ENCODE measurements around the gene C19orf53.

C19orf53 gene

GRCh38 chr19:13774217-13775191, at the start of gene C19orf53:
C19orf53 (plus strand) TSS chr19:13774456; CDS start chr19:13774478, 22 bp downstream.
- peak; percentile 82 for TF ChIP-seq SUZ12 (IDR thresholded peaks at IDR 0.05)
- TF ChIP-seq CTBP1 (IDR thresholded peaks at IDR 0.05; ENCODE audit: borderline replicate concordance), result no peak
- TF ChIP-seq BHLHE40 (IDR thresholded peaks at IDR 0.05; ENCODE audit: borderline replicate concordance), result no peak
- TF ChIP-seq FOXA1 (IDR thresholded peaks at IDR 0.05), result no peak
- peak; percentile 69; the same call in 1 of the 2 replicates for TF ChIP-seq ARNT (IDR thresholded peaks at IDR 0.05)
- TF ChIP-seq FOXK2 (IDR thresholded peaks at IDR 0.05), result no peak
- no peak for TF ChIP-seq PKNOX1 (IDR thresholded peaks at IDR 0.05)
- TF ChIP-seq ELF4 (IDR thresholded peaks at IDR 0.05), result peak; percentile 94
- TF ChIP-seq NFRKB (IDR thresholded peaks at IDR 0.05), result no peak
- peak; percentile 86 for TF ChIP-seq FOXM1 (IDR thresholded peaks at IDR 0.05; ENCODE audit: borderline replicate concordance)
- peak; percentile 88 for TF ChIP-seq L3MBTL2 (conservative IDR thresholded peaks at IDR 0.05)
- TF ChIP-seq ZNF384 (IDR thresholded peaks at IDR 0.05), result no peak
- TF ChIP-seq LEF1 (IDR thresholded peaks at IDR 0.05; ENCODE audit: borderline replicate concordance), result no peak
- no peak for TF ChIP-seq TARDBP (IDR thresholded peaks at IDR 0.05)
- no peak for TF ChIP-seq HDGF (IDR thresholded peaks at IDR 0.05; ENCODE audit: borderline replicate concordance)
- no peak for TF ChIP-seq SP1 (IDR thresholded peaks at IDR 0.05)
- ChIA-PET POLR2A (interaction anchor here (0.8 to 3.9 kb wide), 16 partner anchors 8 to 99 kb away, joined by 3 to 31 read pairs (median 6); partner anchors contain the start of genes MRI1 and ZSWIM4), CTCF (interaction anchor here (0.6 to 2.0 kb wide), 5 partner anchors 9 to 914 kb away, joined by 3 to 6 read pairs (median 4); no protein-coding TSS in a partner anchor)
- peak; percentile 92 for DNase-seq (ENCODE audit: extremely low spot score)

- TF ChIP-seq NFRKB (IDR thresholded peaks at IDR 0.05) (no peak), LEF1 (IDR thresholded peaks at IDR 0.05; ENCODE audit: borderline replicate concordance) (no peak), BHLHE40 (IDR thresholded peaks at IDR 0.05; ENCODE audit: borderline replicate concordance) (no peak), TARDBP (IDR thresholded peaks at IDR 0.05) (no peak), SUZ12 (IDR thresholded peaks at IDR 0.05) (no peak), PKNOX1 (IDR thresholded peaks at IDR 0.05) (no peak), FOXA1 (IDR thresholded peaks at IDR 0.05) (no peak), CTBP1 (IDR thresholded peaks at IDR 0.05; ENCODE audit: borderline replicate concordance) (no peak), ARNT (IDR thresholded peaks at IDR 0.05) (no peak), SP1 (IDR thresholded peaks at IDR 0.05) (no peak), HDGF (IDR thresholded peaks at IDR 0.05; ENCODE audit: borderline replicate concordance) (no peak), ELF4 (IDR thresholded peaks at IDR 0.05) (no peak), FOXM1 (IDR thresholded peaks at IDR 0.05; ENCODE audit: borderline replicate concordance) (no peak), FOXK2 (IDR thresholded peaks at IDR 0.05) (no peak), ZNF384 (IDR thresholded peaks at IDR 0.05) (no peak), L3MBTL2 (conservative IDR thresholded peaks at IDR 0.05) (no peak)
- CTCF ChIA-PET, result no interaction called here
- POLR2A ChIA-PET, result no interaction called here
- DNase-seq (ENCODE audit: extremely low spot score), result no peak
These were observed 47.9 kb upstream of the C19orf53 start for GRCh38 chr19:13726323-13726722.

GRCh38 chr19:13727798-13728197, 46.5 kb upstream of the C19orf53 start:
- no peak for DNase-seq (ENCODE audit: extremely low spot score)
- CTCF ChIA-PET, result no interaction called here
- POLR2A ChIA-PET, result no interaction called here
- TF ChIP-seq SP1 (IDR thresholded peaks at IDR 0.05) (no peak), HDGF (IDR thresholded peaks at IDR 0.05; ENCODE audit: borderline replicate concordance) (no peak), L3MBTL2 (conservative IDR thresholded peaks at IDR 0.05) (no peak), PKNOX1 (IDR thresholded peaks at IDR 0.05) (no peak), SUZ12 (IDR thresholded peaks at IDR 0.05) (no peak), FOXK2 (IDR thresholded peaks at IDR 0.05) (no peak), CTBP1 (IDR thresholded peaks at IDR 0.05; ENCODE audit: borderline replicate concordance) (no peak), TARDBP (IDR thresholded peaks at IDR 0.05) (no peak), FOXA1 (IDR thresholded peaks at IDR 0.05) (no peak), ARNT (IDR thresholded peaks at IDR 0.05) (no peak), BHLHE40 (IDR thresholded peaks at IDR 0.05; ENCODE audit: borderline replicate concordance) (no peak)

GRCh38 chr19:13729859-13730258, 44.4 kb upstream of the C19orf53 start:
- ChIA-PET POLR2A (interaction anchor here (1.3 kb wide), 1 partner anchor 35 kb away, joined by 5 read pairs; the partner anchor contains the start of gene MRI1), CTCF (no interaction called here)
- DNase-seq (ENCODE audit: extremely low spot score), result no peak
- TF ChIP-seq PKNOX1 (IDR thresholded peaks at IDR 0.05) (no peak), FOXK2 (IDR thresholded peaks at IDR 0.05) (no peak), FOXM1 (IDR thresholded peaks at IDR 0.05; ENCODE audit: borderline replicate concordance) (no peak), NFRKB (IDR thresholded peaks at IDR 0.05) (no peak), FOXA1 (IDR thresholded peaks at IDR 0.05) (no peak), ARNT (IDR thresholded peaks at IDR 0.05) (no peak), TARDBP (IDR thresholded peaks at IDR 0.05) (no peak), LEF1 (IDR thresholded peaks at IDR 0.05; ENCODE audit: borderline replicate concordance) (no peak), SP1 (IDR thresholded peaks at IDR 0.05) (no peak)
